ENCODE data around the gene GSKIP. TPM values are rescaled to one million over a fixed set of nuclear protein-coding genes. Genes with fewer than 3 reads are reported as not detected.
A peak's percentile ranks its signal among the peaks of the same experiment; 100 is the strongest.

GSKIP gene
- polyA plus RNA-seq, 4 donors, result 38.1 to 215 (median 102) TPM

DNA sequence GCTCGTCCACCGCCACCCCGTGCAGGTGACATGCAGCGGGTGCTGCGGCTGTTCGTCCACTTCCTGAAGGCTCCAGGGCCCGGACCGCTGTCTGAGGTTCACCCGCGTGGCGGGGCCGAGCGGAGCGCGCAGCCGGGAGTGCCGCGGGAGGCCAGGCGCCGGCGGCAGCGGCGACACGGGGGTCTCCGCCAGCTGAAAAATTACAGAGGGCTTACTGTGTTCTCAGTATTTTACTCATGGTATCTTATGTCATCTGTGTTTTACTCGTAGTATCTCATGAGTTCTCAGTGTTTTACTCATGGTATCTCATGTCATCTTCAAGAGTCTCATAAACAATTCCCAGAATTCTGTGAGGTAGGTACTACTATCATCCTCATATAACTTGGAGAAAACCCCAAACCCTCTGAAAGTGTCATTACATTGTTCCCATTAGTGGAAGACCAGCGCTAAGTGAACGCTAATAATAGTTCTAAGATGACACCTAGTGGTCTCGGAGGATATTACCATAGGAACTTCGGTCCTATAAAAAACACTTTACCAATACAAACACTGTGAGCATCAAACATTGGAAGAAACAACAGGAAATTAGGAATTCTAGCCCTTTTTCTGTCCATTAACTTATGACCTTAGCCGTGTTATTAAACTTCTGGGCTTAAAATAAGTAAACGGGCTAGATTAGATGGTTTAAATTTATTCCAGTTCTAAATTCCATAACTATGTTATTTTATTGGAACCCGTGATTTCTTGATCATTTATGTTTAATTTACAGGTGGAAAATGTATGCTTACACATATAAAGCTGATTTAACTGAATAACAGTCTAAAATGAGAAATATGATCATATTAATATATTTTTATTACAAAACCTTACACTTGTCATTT, 61.0 kb downstream of the GSKIP start:
- peak overlapping the region in 2 of 3 donors; percentile 21 to 42 for H3K4me3 ChIP-seq (ENCODE audit: low read depth in 1 of 3, low read length in 3 of 3)

DNA sequence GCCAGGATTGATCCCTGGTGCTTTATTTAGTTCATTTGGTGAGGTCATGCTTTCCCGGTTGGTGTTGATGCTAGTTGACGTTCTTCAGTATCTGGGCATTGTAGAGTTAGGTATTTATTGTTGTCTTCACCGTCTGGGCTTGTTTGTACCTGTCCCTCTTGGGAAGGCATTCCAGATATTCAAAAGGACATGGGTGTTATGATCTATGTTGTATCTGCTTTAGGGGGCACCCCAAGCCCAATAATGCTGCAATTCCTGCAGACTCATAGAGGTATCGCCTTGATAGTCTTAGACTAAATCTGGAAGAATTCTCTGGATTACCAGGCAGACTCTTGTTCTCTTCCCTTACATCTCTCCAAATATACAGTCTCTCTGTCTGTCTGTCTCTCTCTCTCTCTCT, 70.7 kb downstream of the GSKIP start:
- no peaks in the 10 kb centered on the region for H3K9me3 ChIP-seq (ENCODE audit: control insufficient read depth in 2 of 2, insufficient read depth in 1 of 2, low read depth in 1 of 2, low read length in 1 of 2)
- H3K27me3 ChIP-seq (ENCODE audit: control insufficient read depth in 3 of 3, insufficient read depth in 3 of 3, low read length in 3 of 3), result no peaks in the 10 kb centered on the region
- H3K4me3 ChIP-seq (ENCODE audit: low read depth in 1 of 3, low read length in 3 of 3), result no peak overlapping the region
- H3K4me1 ChIP-seq (ENCODE audit: control insufficient read depth in 3 of 3, insufficient read depth in 2 of 3, low read depth in 1 of 3, low read length in 2 of 3), result no peaks in the 10 kb centered on the region
- DNase-seq, result no peak
- no peaks in the 10 kb centered on the region for H3K36me3 ChIP-seq (ENCODE audit: control insufficient read depth in 3 of 3, insufficient read depth in 2 of 3, low read depth in 1 of 3, low read length in 3 of 3)
- FAIRE-seq, result no peak
- H3K27ac ChIP-seq (ENCODE audit: low read depth in 1 of 3, low read length in 2 of 3), result no peak overlapping the region
- WGBS, 3 donors, result 77 to 82% (median 80%) methylated on average over 4 of the region's 4 CpGs

More for the DNA sequence above, 61.0 kb downstream of the GSKIP start:
- Histone ChIP-seq H3K27ac (ENCODE audit: low read depth in 1 of 3, low read length in 2 of 3) (no peak overlapping the region), H3K9me3 (ENCODE audit: control insufficient read depth in 2 of 2, insufficient read depth in 1 of 2, low read depth in 1 of 2, low read length in 1 of 2) (no peaks in the 10 kb centered on the region), H3K4me1 (ENCODE audit: control insufficient read depth in 3 of 3, insufficient read depth in 2 of 3, low read depth in 1 of 3, low read length in 2 of 3) (peaks cover 0 to 8% (median 0%) of the 10 kb centered on the region in 3 donors), H3K27me3 (ENCODE audit: control insufficient read depth in 3 of 3, insufficient read depth in 3 of 3, low read length in 3 of 3) (no peaks in the 10 kb centered on the region), H3K36me3 (ENCODE audit: control insufficient read depth in 3 of 3, insufficient read depth in 2 of 3, low read depth in 1 of 3, low read length in 3 of 3) (no peaks in the 10 kb centered on the region)
- FAIRE-seq, result no peak
- DNase-seq, result peak; percentile 81 to 87
- WGBS, 3 donors, result 3 to 5% (median 3%) methylated on average over 32 to 33 of the region's 33 CpGs

Other genes starting within 250 kb of the GSKIP start
- 1 to 10 TPM; 1.3 to 8.2 (median 5.9) TPM for gene BDKRB2, start 158.7 kb upstream of the GSKIP start, polyA plus RNA-seq
- 1 to 10 TPM; 1.1 to 4.3 (median 1.7) TPM for gene BDKRB1, start 107.3 kb upstream of the GSKIP start, polyA plus RNA-seq
- 10 to 100 TPM in 1 of 4 donors, 1 to 10 TPM in 3; 3.8 to 32.0 (median 4.9) TPM for gene ATG2B, start 185 bp upstream of the GSKIP start, polyA plus RNA-seq
- gene AK7, start 28.6 kb downstream of the GSKIP start, polyA plus RNA-seq, result 1 to 10 TPM; 1.6 to 3.0 (median 1.8) TPM
- gene PAPOLA, start 138.9 kb downstream of the GSKIP start, polyA plus RNA-seq, result 100 to 1,000 TPM in 1 of 4 donors, 10 to 100 TPM in 3; 58.1 to 182 (median 74.1) TPM